K562 (cell line): Measurements from ENCODE around the gene DEPDC4. TPM values are rescaled to one million over a fixed set of nuclear protein-coding genes. Genes with fewer than 3 reads are reported as not detected.
A peak's percentile ranks its signal among the peaks of the same experiment; 100 is the strongest.

Experiments
- ATAC-seq: fragments of 200-7000 bp; cut with Tn5 transposase; 3 replicates; pipeline ENCODE4 v1.9.1; 2020; ENCODE audit warnings: moderate library complexity
- BruUV-seq: library from RNA; stranded (reverse); fragments of 400-500 nt; replicated peaks from 2 replicates; lab custom pipeline; 2021; lab: Mats Ljungman, UMichigan
- CTCF ChIA-PET: fragments of 300-600 bp; formaldehyde crosslinking; extraction: SDS; loops from one replicate; lab custom pipeline; 2021; ENCODE audit warnings: low intra/inter-chr PET ratio; lab: Yijun Ruan, JAX
- POLR2A ChIA-PET: fragments of 300-600, 350-650 bp; sonication (Branson Sonifier 250); formaldehyde crosslinking; extraction: SDS; loops from one replicate; lab custom pipeline; 2021; ENCODE audit warnings: antibody characterized with exemption, inconsistent platforms; lab: Yijun Ruan, JAX
- DNase-seq, 4 experiments: peaks; one replicate each; pipeline versions ENCODE4 v3.0.0 to v3.0.0-alpha.2; 2011 to 2018; ENCODE audit warnings: low spot score in 3 of 4, mixed read lengths in 3 of 4; ENCODE audit errors: extremely low read depth in 1 of 4
- FAIRE-seq: peaks from 2 replicates; lab custom pipeline; 2011; peaks lifted over from hg19 to GRCh38; lab: Jason Lieb, UNC
- H2AFZ ChIP-seq: 2 replicates; pipeline ENCODE4 v1.6.0; 2011; ENCODE audit warnings: low read depth, low read length, control low read depth, inconsistent platforms
- H3K27ac ChIP-seq: fragments of 200-600 bp; 3 replicates; pipeline ENCODE4 v1.8.0; 2011; ENCODE audit warnings: low read depth, mild to moderate bottlenecking, control low read depth, inconsistent platforms, low read length, moderate library complexity, mixed read lengths; ENCODE audit errors: extremely low read depth
- H3K27me3 ChIP-seq, 2 experiments: fragments of 300-600 bp in 1 of 2; 2 replicates in 1 of 2; 3 replicates in 1 of 2; pipeline versions ENCODE4 v1.6.0 to v1.8.0; 2011; ENCODE audit warnings: inconsistent platforms in 2 of 2, low read length in 2 of 2, mild to moderate bottlenecking in 1 of 2, mixed read lengths in 1 of 2, moderate library complexity in 1 of 2; ENCODE audit not compliant: control insufficient read depth in 2 of 2, insufficient read depth in 2 of 2
- H3K36me3 ChIP-seq: fragments of 300-600 bp; 3 replicates; pipeline ENCODE4 v1.8.0; 2011; ENCODE audit warnings: mild to moderate bottlenecking, low read length, inconsistent platforms; ENCODE audit not compliant: control insufficient read depth, insufficient read depth
- H3K4me1 ChIP-seq, 2 experiments: fragments of 200-600 bp in 1 of 2; replicated peaks in 1 of 2; 2 replicates in 1 of 2; 3 replicates in 1 of 2; pipeline versions ENCODE4 v1.5.1 to v1.8.0; 2011; ENCODE audit warnings: inconsistent platforms in 2 of 2, low read length in 2 of 2, mild to moderate bottlenecking in 1 of 2, mixed read lengths in 1 of 2, moderate library complexity in 1 of 2; ENCODE audit not compliant: control insufficient read depth in 2 of 2, insufficient read depth in 2 of 2
- H3K4me2 ChIP-seq: 2 replicates; pipeline ENCODE4 v1.6.1; 2011; ENCODE audit warnings: low read length, control low read depth, inconsistent platforms, mixed read lengths; ENCODE audit not compliant: insufficient read depth
- H3K4me3 ChIP-seq: fragments of 200-600 bp; sonication (generic), shearing (Covaris generic); 2 replicates; pipeline ENCODE4 v1.5.1; 2016; ENCODE audit warnings: control low read depth, inconsistent platforms
- H3K79me2 ChIP-seq: fragments of 200-600 bp; 3 replicates; pipeline ENCODE4 v1.8.0; 2011; ENCODE audit warnings: low read length, inconsistent platforms; ENCODE audit not compliant: control insufficient read depth, insufficient read depth
- H3K9ac ChIP-seq, 2 experiments: 2 replicates each; pipeline versions ENCODE4 v1.6.0 to v1.6.1; 2011; ENCODE audit warnings: low read depth in 2 of 2, low read length in 2 of 2, control low read depth in 1 of 2, inconsistent platforms in 1 of 2, mild to moderate bottlenecking in 1 of 2, mixed read lengths in 1 of 2; ENCODE audit not compliant: insufficient read depth in 1 of 2
- H3K9me1 ChIP-seq: one replicate; pipeline ENCODE4 v1.6.0; 2011; ENCODE audit warnings: inconsistent platforms, mild to moderate bottlenecking, low read length, moderate library complexity; ENCODE audit not compliant: control insufficient read depth, insufficient read depth
- H3K9me3 ChIP-seq: replicated peaks from 2 replicates; pipeline ENCODE4 v1.5.1; 2011; ENCODE audit warnings: low read depth, low read length, inconsistent platforms; ENCODE audit not compliant: control insufficient read depth, insufficient read depth
- H4K20me1 ChIP-seq: replicated peaks from 2 replicates; pipeline ENCODE4 v1.6.1; 2011; ENCODE audit warnings: low read length, inconsistent platforms, mixed read lengths; ENCODE audit not compliant: control insufficient read depth, insufficient read depth
- C11orf30 ChIP-seq: fragments of 450-650 bp; IDR thresholded peaks from 2 replicates; pipeline ENCODE4 v1.6.1; 2016; ENCODE audit warnings: low read depth, mild to moderate bottlenecking
- CBFA2T3 ChIP-seq: fragments of 450-650 bp; IDR thresholded peaks from 2 replicates; pipeline ENCODE4 v1.6.1; 2017
- HMG20A ChIP-seq: fragments of 450-650 bp; formaldehyde crosslinking; conservative IDR thresholded peaks from 2 replicates; pipeline ENCODE4 v1.4.0; 2020; ENCODE audit warnings: mild to moderate bottlenecking, mixed read lengths
- MAFF ChIP-seq: IDR thresholded peaks from 2 replicates; pipeline ENCODE4 v1.6.1; 2012; ENCODE audit warnings: low read length, improper control_type of control experiment
- MAFG ChIP-seq: fragments of 450-650 bp; conservative IDR thresholded peaks from 2 replicates; pipeline ENCODE4 v1.6.1; 2016; ENCODE audit warnings: missing genetic modification characterization, missing compliant biosample characterization
- MAFK ChIP-seq: IDR thresholded peaks from 2 replicates; pipeline ENCODE4 v1.6.1; 2011; ENCODE audit warnings: low read length, improper control_type of control experiment
- MEIS2 ChIP-seq: fragments of 450-650 bp; IDR thresholded peaks from 2 replicates; pipeline ENCODE4 v1.6.1; 2014; ENCODE audit warnings: mild to moderate bottlenecking; ENCODE audit not compliant: partially characterized antibody
- PURB ChIP-seq: sonication (generic); formaldehyde crosslinking; IDR thresholded peaks from 2 replicates; pipeline ENCODE4 v1.9.0; 2021; ENCODE audit warnings: low read depth, mild to moderate bottlenecking, missing genetic modification reagents
- RBM39 ChIP-seq: fragments of 200-400 bp; formaldehyde crosslinking; optimal IDR thresholded peaks from 2 replicates; pipeline ENCODE3; 2018; ENCODE audit warnings: low read depth, low read length
- RFX5 ChIP-seq: IDR thresholded peaks from 2 replicates; pipeline ENCODE4 v1.6.1; 2011; ENCODE audit warnings: low read depth, mild to moderate bottlenecking, improper control_type of control experiment, low read length
- RFX7 ChIP-seq: fragments of 250-450 bp; sonication (Bioruptor Pico); IDR thresholded peaks from 2 replicates; pipeline ENCODE4 v1.5.1; 2021; ENCODE audit warnings: mild to moderate bottlenecking
- SIX5 ChIP-seq, 2 experiments: IDR thresholded peaks; 2 replicates each; pipeline ENCODE4 v1.6.1; 2011; ENCODE audit warnings: low read length in 2 of 2, borderline replicate concordance in 1 of 2, low read depth in 1 of 2, mild to moderate bottlenecking in 1 of 2, moderate library complexity in 1 of 2; ENCODE audit not compliant: insufficient read depth in 1 of 2
- SLC30A9 ChIP-seq: fragments of 250-450 bp; sonication (Bioruptor Pico); IDR thresholded peaks from 2 replicates; pipeline ENCODE4 v1.8.0; 2022; ENCODE audit warnings: mild to moderate bottlenecking, moderate library complexity
- SOX6 ChIP-seq: fragments of 450-650 bp; IDR thresholded peaks from 2 replicates; pipeline ENCODE4 v1.6.1; 2014; ENCODE audit warnings: mild to moderate bottlenecking
- ZC3H4 ChIP-seq: sonication (generic); formaldehyde crosslinking; IDR thresholded peaks from 2 replicates; pipeline ENCODE4 v1.9.0; 2021; ENCODE audit warnings: missing genetic modification reagents, borderline replicate concordance
- ZC3H8 ChIP-seq: fragments of 450-650 bp; IDR thresholded peaks from 2 replicates; pipeline ENCODE4 v1.6.1; 2017
- ZNF224 ChIP-seq: sonication (generic); formaldehyde crosslinking; IDR thresholded peaks from 2 replicates; pipeline ENCODE4 v1.8.0; 2022; ENCODE audit warnings: mild to moderate bottlenecking, missing genetic modification reagents
- ZNF316 ChIP-seq: fragments of 450-650 bp; IDR thresholded peaks from 2 replicates; pipeline ENCODE4 v1.6.1; 2016
- ZNF436 ChIP-seq: fragments of 250-450, 450-650 bp; sonication (Bioruptor Pico); formaldehyde crosslinking; IDR thresholded peaks from 2 replicates; pipeline ENCODE4 v1.7.0; 2020; ENCODE audit warnings: mild to moderate bottlenecking
- ZZZ3 ChIP-seq: fragments of 450-650 bp; IDR thresholded peaks from 2 replicates; pipeline ENCODE4 v1.6.1; 2016; ENCODE audit warnings: antibody characterized with exemption, mild to moderate bottlenecking, moderate library complexity
- WGBS: fragments of 100-300 bp; shearing (Covaris generic); methylation state at CpG from one replicate; pipeline ENCODE4 v1.1.6; 2016; ENCODE audit warnings: low coverage, mixed read lengths; ENCODE audit not compliant: insufficient coverage; ENCODE audit errors: missing lambda C conversion rate; 5-methylcytosine and 5-hydroxymethylcytosine counted together
- in situ Hi-C: fragments of 300-500 bp; cut with MboI; formaldehyde crosslinking; loops from 4 replicates; pipeline ENCODE4 v1.15.0; 2018; ENCODE audit warnings: inconsistent platforms, mixed read lengths
- intact Hi-C: fragments of 100-400 bp; cut with micrococcal nuclease; formaldehyde crosslinking; loops from 2 replicates; pipeline ENCODE4 v1.14.2; 2022
- polyA plus RNA-seq, 8 experiments: library from polyadenylated mRNA; depleted of rRNA in 4 of 8; stranded (reverse) in 5 of 8; unstranded in 3 of 8; fragments of >200 nt; fragmentation: Nextera tagmentation in 2 of 8; fragmentation: Illumina TruSeq in 1 of 8; extraction: Ambion mirVana in 2 of 8; extraction: Trizol in 1 of 8; gene quantifications; 2 replicates each; pipeline versions ENCODE4 v1.2.1 to v1.2.3, GENCODE V29; 2011 to 2014; ENCODE audit warnings: inconsistent platforms in 1 of 8, missing spikeins in 1 of 8
- total RNA-seq, 7 experiments: library from RNA; depleted of rRNA in 6 of 7; stranded (reverse); fragments of >200 nt in 6 of 7; fragmentation: Illumina TruSeq in 2 of 7; extraction: Trizol in 2 of 7; gene quantifications; 2 replicates each; pipeline versions ENCODE4 v1.2.1 to v1.2.3, GENCODE V29; 2011 to 2021; ENCODE audit warnings: low replicate concordance in 1 of 7
- TF ChIP-seq, protein P1 (sequence below): sonication (generic); formaldehyde crosslinking; IDR thresholded peaks from 2 replicates; pipeline ENCODE4 v1.8.0; 2022; ENCODE audit warnings: mild to moderate bottlenecking, missing genetic modification reagents

The DEPDC4 gene
- total and polyA plus RNA-seq, 9 of the 15 experiments (the other 6 are each of a cell fraction or from before 2014, with no cell fraction given) = 3.6 to 13.2 (median 7.4) TPM

DNA sequence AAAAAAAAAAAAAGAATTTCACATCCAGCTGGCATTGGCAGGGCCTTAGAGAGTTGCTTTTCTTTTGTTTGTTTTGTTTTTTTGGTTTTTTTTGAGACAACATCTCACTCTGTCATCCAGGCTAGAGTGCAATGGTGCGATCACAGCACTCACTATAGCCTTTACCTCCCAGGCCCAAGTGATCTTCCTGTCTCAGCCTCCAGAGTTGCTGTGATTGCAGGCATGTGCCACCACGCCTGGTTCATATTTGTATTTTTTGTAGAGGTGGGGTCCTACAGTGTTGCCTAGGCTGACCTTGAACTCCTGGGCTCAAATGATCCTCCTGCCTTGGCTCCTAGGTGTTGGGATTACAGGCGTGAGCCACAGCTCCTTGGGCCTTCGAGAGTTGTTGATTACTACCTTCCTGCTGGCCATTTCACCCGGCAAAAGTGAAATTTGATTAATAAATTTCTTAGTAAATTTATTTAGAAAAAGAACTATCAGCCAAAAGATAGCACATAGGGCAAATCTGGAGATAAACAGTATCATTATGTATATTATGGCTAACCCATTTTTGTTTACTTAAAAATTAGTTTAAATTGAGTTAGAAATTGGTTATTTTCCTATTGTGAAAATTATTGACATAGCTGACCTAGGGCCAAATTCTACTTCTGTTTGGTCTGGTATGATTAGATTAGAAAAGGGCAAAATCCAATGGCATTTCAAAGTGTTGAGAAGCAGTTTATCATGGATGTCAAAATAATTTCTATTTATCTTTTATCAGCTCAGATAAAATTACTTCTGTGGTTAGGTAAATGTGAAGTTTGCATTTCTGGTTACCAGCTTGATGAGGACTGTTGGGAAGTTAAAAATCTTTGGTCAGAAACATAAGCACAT, 53.6 kb downstream of the DEPDC4 start:
- BruUV-seq = no TSS peak
- FAIRE-seq = no peak
- POLR2A ChIA-PET = interaction anchor here (0.5 to 1.2 kb wide), 3 partner anchors 15 to 1773 kb away, joined by 3 to 4 read pairs (median 3); no protein-coding TSS in a partner anchor

DNA sequence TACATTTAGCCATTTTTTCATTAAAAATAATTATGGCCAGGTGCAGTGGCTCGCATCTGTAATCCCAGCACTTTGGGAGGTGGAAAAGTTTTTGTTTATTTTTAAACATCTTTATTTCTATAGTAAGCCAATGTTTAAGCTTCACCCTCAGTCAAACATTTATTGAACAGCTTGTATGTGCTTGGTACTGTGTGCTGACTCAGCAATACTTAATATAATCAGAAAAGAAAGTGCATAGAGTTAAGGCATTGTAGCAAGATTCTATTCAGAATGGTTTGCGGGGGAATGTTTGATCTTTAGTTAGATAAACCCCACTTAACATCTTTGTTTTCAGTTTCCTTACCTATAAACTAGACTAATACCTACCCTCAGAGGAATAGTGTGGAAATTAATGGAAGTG, 55.2 kb downstream of the DEPDC4 start:
- CTCF ChIA-PET = interaction anchor here (0.7 kb wide), 1 partner anchor 1474 kb away, joined by 3 read pairs; no protein-coding TSS in a partner anchor
- in situ Hi-C loops = no loop called here

More for the DNA sequence above, 53.6 kb downstream of the DEPDC4 start:
- no peak overlapping the region for H3K4me2 ChIP-seq
- no peak for ATAC-seq
- H3K9me1 ChIP-seq = no peaks in the 10 kb centered on the region
- CTCF ChIA-PET = no interaction called here
- no peaks in the 10 kb centered on the region for H3K27me3 ChIP-seq
- H2AFZ ChIP-seq = no peak overlapping the region
- intact Hi-C loops = no loop called here
- TF ChIP-seq ZZZ3 (no peak), MEIS2 (peak; percentile 4), ZNF436 (no peak), RBM39 (no peak), RFX5 (no peak), ZNF224 (CRISPR knock-in tag) (no peak)
- TF ChIP-seq, all 486 proteins: peak for 1
- no peaks in the 10 kb centered on the region for H3K79me2 ChIP-seq
- no peak for DNase-seq
- no peak overlapping the region for H3K9ac ChIP-seq
- no peak overlapping the region for H3K27ac ChIP-seq
- in situ Hi-C loops = no loop called here
- no peaks in the 10 kb centered on the region for H3K9me3 ChIP-seq
- 90% methylated on average over 5 of the region's 5 CpGs for WGBS
- no peaks in the 10 kb centered on the region for H3K4me1 ChIP-seq
- H4K20me1 ChIP-seq = no peaks in the 10 kb centered on the region
- no peak overlapping the region for H3K4me3 ChIP-seq
- peaks cover 89% of the 10 kb centered on the region for H3K36me3 ChIP-seq

More for the DNA sequence above, 55.2 kb downstream of the DEPDC4 start:
- 89% methylated on average over 2 of the region's 2 CpGs for WGBS
- no peak overlapping the region for H3K4me2 ChIP-seq
- no peak for FAIRE-seq
- no TSS peak for BruUV-seq
- H3K9me3 ChIP-seq = no peaks in the 10 kb centered on the region
- peak; percentile 96 for TF ChIP-seq ZNF316
- TF ChIP-seq HMG20A (CRISPR knock-in tag) = no peak
- TF ChIP-seq MAFG = peak; percentile 93
- no peak for TF ChIP-seq SOX6
- no peak for TF ChIP-seq SIX5 (IDR thresholded peaks at IDR 0.05; ENCODE audit: borderline replicate concordance in 1 of 2, insufficient read depth in 1 of 2, low read depth in 1 of 2, low read length in 2 of 2)
- no peak for TF ChIP-seq ZC3H8
- TF ChIP-seq, protein P1, sequence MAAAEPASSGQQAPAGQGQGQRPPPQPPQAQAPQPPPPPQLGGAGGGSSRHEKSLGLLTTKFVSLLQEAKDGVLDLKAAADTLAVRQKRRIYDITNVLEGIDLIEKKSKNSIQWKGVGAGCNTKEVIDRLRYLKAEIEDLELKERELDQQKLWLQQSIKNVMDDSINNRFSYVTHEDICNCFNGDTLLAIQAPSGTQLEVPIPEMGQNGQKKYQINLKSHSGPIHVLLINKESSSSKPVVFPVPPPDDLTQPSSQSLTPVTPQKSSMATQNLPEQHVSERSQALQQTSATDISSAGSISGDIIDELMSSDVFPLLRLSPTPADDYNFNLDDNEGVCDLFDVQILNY = no peak
- TF ChIP-seq MAFF = peak; percentile 98
- no peak for TF ChIP-seq SLC30A9
- no peak for TF ChIP-seq PURB (CRISPR knock-in tag)
- peak; percentile 92 for TF ChIP-seq C11orf30
- TF ChIP-seq ZC3H4 (CRISPR knock-in tag) = no peak
- no peak for TF ChIP-seq RFX7 (CRISPR knock-in tag)
- TF ChIP-seq MAFK = peak; percentile 99
- no peak for TF ChIP-seq CBFA2T3
- TF ChIP-seq, all 486 proteins: peak for 5
- POLR2A ChIA-PET = no interaction called here
- no peak overlapping the region for H3K27ac ChIP-seq
- DNase-seq (no peak), ATAC-seq (no peak)
- H3K79me2 ChIP-seq = no peaks in the 10 kb centered on the region
- no peak overlapping the region for H2AFZ ChIP-seq
- no peaks in the 10 kb centered on the region for H3K9me1 ChIP-seq
- H3K4me3 ChIP-seq = no peak overlapping the region
- no peaks in the 10 kb centered on the region for H4K20me1 ChIP-seq
- no peak overlapping the region for H3K9ac ChIP-seq
- no peaks in the 10 kb centered on the region for H3K27me3 ChIP-seq
- H3K4me1 ChIP-seq = no peaks in the 10 kb centered on the region
- intact Hi-C loops = no loop called here
- peaks cover 90% of the 10 kb centered on the region for H3K36me3 ChIP-seq
